WTC11 (cell line): ENCODE measurements around the gene PACS1. TPM values are rescaled to one million over a fixed set of nuclear protein-coding genes. Genes with fewer than 3 reads are reported as not detected.

Experiments used
- ATAC-seq: fragments of 200-7000 bp; cut with Tn5 transposase; 2 replicates; pipeline ENCODE4 v1.10.0; 2021; ENCODE audit warnings: mild to moderate bottlenecking, moderate library complexity
- CTCF ChIA-PET: fragments of 300-600 bp; sonication (Branson Sonifier 250); formaldehyde crosslinking; loops from one replicate; lab custom pipeline; 2021; ENCODE audit warnings: antibody characterized with exemption; lab: Charles Lee
- POLR2A ChIA-PET: fragments of 350-600 bp; sonication (Branson Sonifier 250); formaldehyde crosslinking; loops from one replicate; lab custom pipeline; 2021; ENCODE audit warnings: antibody characterized with exemption; lab: Charles Lee
- DNase-seq: peaks from one replicate; pipeline ENCODE4 v3.0.0; 2021; ENCODE audit warnings: low spot score
- H3K27ac Mint-ChIP-seq: 2 replicates; pipeline ENCODE4 v1.8.0; 2021; ENCODE audit warnings: mixed read lengths
- H3K27me3 Mint-ChIP-seq: 2 replicates; pipeline ENCODE4 v1.8.0; 2021; ENCODE audit warnings: low read depth, mild to moderate bottlenecking, moderate library complexity, mixed read lengths
- H3K36me3 Mint-ChIP-seq: 2 replicates; pipeline ENCODE4 v1.8.0; 2021; ENCODE audit warnings: mixed read lengths
- H3K4me1 Mint-ChIP-seq: 2 replicates; pipeline ENCODE4 v1.8.0; 2022; ENCODE audit warnings: mixed read lengths
- H3K4me3 Mint-ChIP-seq: 2 replicates; pipeline ENCODE4 v1.8.0; 2021; ENCODE audit warnings: mild to moderate bottlenecking, moderate library complexity, mixed read lengths
- H3K9me3 Mint-ChIP-seq: 2 replicates; pipeline ENCODE4 v1.8.0; 2021; ENCODE audit warnings: mixed read lengths
- CBFB ChIP-seq: sonication (generic); formaldehyde crosslinking; IDR thresholded peaks from 2 replicates; pipeline ENCODE4 v1.8.1; 2022; ENCODE audit warnings: mild to moderate bottlenecking, low read depth, missing genetic modification reagents
- EMX1 ChIP-seq: fragments of 250-450 bp; sonication (Bioruptor Pico); IDR thresholded peaks from 2 replicates; pipeline ENCODE4 v1.8.0; 2021; ENCODE audit warnings: mild to moderate bottlenecking
- GABPB1 ChIP-seq: sonication (generic); formaldehyde crosslinking; IDR thresholded peaks from 2 replicates; pipeline ENCODE4 v1.8.1; 2023; ENCODE audit warnings: mild to moderate bottlenecking, missing genetic modification reagents
- HMGA2 ChIP-seq: fragments of 250-450 bp; sonication (Bioruptor Pico); IDR thresholded peaks from 2 replicates; pipeline ENCODE4 v1.4.0; 2021; ENCODE audit warnings: mild to moderate bottlenecking, moderate library complexity
- JAZF1 ChIP-seq: fragments of 250-450 bp; sonication (Bioruptor Pico); IDR thresholded peaks from 2 replicates; pipeline ENCODE4 v1.9.0; 2021; ENCODE audit warnings: moderate library complexity, mild to moderate bottlenecking, inconsistent platforms
- NR2C2 ChIP-seq: sonication (generic); formaldehyde crosslinking; IDR thresholded peaks from 2 replicates; pipeline ENCODE4 v1.8.0; 2022; ENCODE audit warnings: mild to moderate bottlenecking, missing genetic modification reagents
- OVOL2 ChIP-seq: fragments of 250-450 bp; sonication (Bioruptor Pico); IDR thresholded peaks from 2 replicates; pipeline ENCODE4 v1.9.0; 2021; ENCODE audit warnings: mild to moderate bottlenecking, borderline replicate concordance
- SOX15 ChIP-seq: fragments of 250-450 bp; sonication (Bioruptor Pico); IDR thresholded peaks from 2 replicates; pipeline ENCODE4 v1.9.0; 2021; ENCODE audit warnings: mild to moderate bottlenecking
- SP1 ChIP-seq: sonication (generic); formaldehyde crosslinking; conservative IDR thresholded peaks from 2 replicates; pipeline ENCODE4 v1.8.1; 2022; ENCODE audit warnings: missing genetic modification reagents
- TCF7 ChIP-seq: sonication (generic); formaldehyde crosslinking; IDR thresholded peaks from 2 replicates; pipeline ENCODE4 v1.8.0; 2022; ENCODE audit warnings: mild to moderate bottlenecking, low read depth, missing genetic modification reagents, moderate library complexity
- ZNF121 ChIP-seq: sonication (generic); formaldehyde crosslinking; IDR thresholded peaks from 2 replicates; pipeline ENCODE4 v1.8.0; 2023; ENCODE audit warnings: missing genetic modification reagents
- ZNF423 ChIP-seq: fragments of 250-450 bp; sonication (Bioruptor Pico); IDR thresholded peaks from 2 replicates; pipeline ENCODE4 v2.1.2; 2022; ENCODE audit warnings: mild to moderate bottlenecking, moderate library complexity
- total RNA-seq: library from RNA; stranded (reverse); gene quantifications from 3 replicates; pipeline ENCODE4 v1.2.3, GENCODE V29; 2021
- TF ChIP-seq, protein P1 (sequence below): fragments of 250-450 bp; sonication (Bioruptor Pico); IDR thresholded peaks from 2 replicates; pipeline ENCODE4 v1.9.0; 2021; ENCODE audit warnings: mild to moderate bottlenecking
- TF ChIP-seq, protein P2 (sequence below): sonication (generic); formaldehyde crosslinking; IDR thresholded peaks from 2 replicates; pipeline ENCODE4 v1.8.1; 2022; ENCODE audit warnings: missing genetic modification reagents, borderline replicate concordance
- TF ChIP-seq, protein P3 (sequence below): sonication (generic); formaldehyde crosslinking; IDR thresholded peaks from 2 replicates; pipeline ENCODE4 v1.8.1; 2022; ENCODE audit warnings: mild to moderate bottlenecking, moderate library complexity, missing genetic modification reagents
- TF ChIP-seq, protein P4 (sequence below): sonication (generic); formaldehyde crosslinking; IDR thresholded peaks from 2 replicates; pipeline ENCODE4 v1.8.1; 2022; ENCODE audit warnings: low read depth, missing genetic modification reagents, borderline replicate concordance

PACS1 gene
- total RNA-seq, 1 experiment from 2014 or later: 34.8 TPM

DNA sequence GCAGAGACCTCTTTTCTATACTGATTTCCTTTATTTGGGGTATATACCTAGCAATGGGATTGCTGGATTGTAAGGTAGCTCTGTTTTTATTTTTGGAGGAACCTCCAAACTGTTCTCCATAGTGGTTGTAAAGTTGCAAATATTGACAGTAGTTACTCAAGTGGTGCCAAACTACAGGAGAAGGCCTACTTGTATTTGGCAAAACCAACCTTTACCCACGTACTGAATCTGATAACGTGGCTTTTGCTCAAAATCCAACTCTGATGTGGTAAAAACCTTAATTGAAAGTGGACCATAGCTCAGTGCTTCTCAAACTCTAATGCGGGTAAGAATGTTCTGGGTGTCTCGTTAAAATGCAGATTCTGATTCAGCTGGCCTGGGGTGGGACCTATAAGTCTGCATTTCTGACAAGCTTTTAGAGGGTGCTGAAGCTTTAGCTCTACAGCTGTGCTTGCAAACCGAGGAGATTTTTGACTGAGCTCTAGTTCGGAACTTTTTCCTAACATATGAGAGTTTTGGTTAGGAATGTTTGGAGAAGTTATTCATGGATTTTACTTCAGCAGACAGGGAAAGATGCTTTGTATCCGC, 69.8 kb downstream of the PACS1 start:
- no peak for ATAC-seq
- Mint-ChIP-seq H3K4me3 (no peak overlapping the region), H3K4me1 (peaks cover 16% of the 10 kb centered on the region), H3K36me3 (no peaks in the 10 kb centered on the region), H3K27ac (no peak overlapping the region), H3K9me3 (no peaks in the 10 kb centered on the region), H3K27me3 (no peaks in the 10 kb centered on the region)
- no peak for DNase-seq
- ChIA-PET CTCF (interaction anchor here (0.8 to 1.0 kb wide), 2 partner anchors 82 to 83 kb away, joined by 3 to 7 read pairs; no protein-coding TSS in a partner anchor), POLR2A (no interaction called here)
- TF ChIP-seq HMGA2 (CRISPR knock-in tag) (no peak), EMX1 (CRISPR knock-in tag) (no peak), OVOL2 (CRISPR knock-in tag) (no peak)

DNA sequence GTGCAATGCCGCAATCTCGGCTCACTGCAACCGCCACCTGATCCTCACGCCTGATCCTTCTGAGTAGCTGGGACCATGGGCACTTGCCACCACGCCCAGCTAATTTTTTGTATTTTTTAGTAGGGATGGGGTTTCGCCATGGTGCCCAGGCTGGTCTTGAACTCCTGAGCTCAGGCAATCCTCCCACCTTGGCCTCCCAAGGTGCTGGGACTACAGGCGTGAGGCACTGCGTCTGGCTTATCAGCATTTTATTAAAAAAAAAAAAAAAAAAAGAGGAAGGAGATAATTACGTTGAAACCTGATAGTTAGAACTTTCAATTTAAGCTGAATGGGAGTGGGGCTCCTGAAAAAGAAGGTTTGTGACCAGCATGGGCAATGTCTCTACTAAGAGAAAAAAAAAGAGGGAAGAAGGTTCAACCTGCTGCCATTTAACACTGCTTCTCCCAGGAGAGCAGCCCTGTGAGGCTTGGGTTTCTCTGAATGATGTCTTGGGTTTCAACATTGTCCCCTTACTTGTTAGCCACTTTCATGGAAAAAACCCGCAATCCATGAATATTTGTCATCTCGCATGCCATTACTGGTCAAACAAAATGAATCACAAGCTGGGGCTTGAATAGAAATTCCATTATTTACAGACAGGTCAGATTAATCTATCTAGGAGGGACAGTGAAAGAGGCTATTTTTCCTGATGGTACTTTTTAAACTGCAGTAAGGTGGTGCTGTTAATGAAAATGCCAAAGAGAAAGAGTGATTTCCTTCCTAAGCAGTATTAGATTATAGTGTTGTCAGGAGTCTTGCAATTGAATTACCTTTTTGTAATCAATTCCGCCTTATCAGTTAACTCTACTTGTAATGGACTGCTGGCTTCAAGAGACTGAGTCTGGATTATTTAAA, 72.5 kb downstream of the PACS1 start:
- POLR2A ChIA-PET: interaction anchor here (0.7 kb wide), 1 partner anchor 170 kb away, joined by 4 read pairs; no protein-coding TSS in a partner anchor
- no peak for ATAC-seq
- H3K4me3 Mint-ChIP-seq: no peak overlapping the region

More for the DNA sequence above, 72.5 kb downstream of the PACS1 start:
- DNase-seq: no peak
- H3K27ac Mint-ChIP-seq: no peak overlapping the region
- CTCF ChIA-PET: interaction anchor here (0.6 to 1.0 kb wide), 5 partner anchors 9 to 283 kb away, joined by 3 to 5 read pairs (median 3); no protein-coding TSS in a partner anchor
- no peaks in the 10 kb centered on the region for H3K27me3 Mint-ChIP-seq
- TF ChIP-seq NR2C2 (CRISPR knock-in tag) (no peak), SOX15 (CRISPR knock-in tag) (no peak), ZNF121 (CRISPR knock-in tag) (no peak), JAZF1 (CRISPR knock-in tag) (no peak), SP1 (CRISPR knock-in tag) (no peak), GABPB1 (CRISPR knock-in tag) (no peak), CBFB (CRISPR knock-in tag) (no peak), TCF7 (no peak), ZNF423 (CRISPR knock-in tag) (no peak)
- TF ChIP-seq, protein P1, sequence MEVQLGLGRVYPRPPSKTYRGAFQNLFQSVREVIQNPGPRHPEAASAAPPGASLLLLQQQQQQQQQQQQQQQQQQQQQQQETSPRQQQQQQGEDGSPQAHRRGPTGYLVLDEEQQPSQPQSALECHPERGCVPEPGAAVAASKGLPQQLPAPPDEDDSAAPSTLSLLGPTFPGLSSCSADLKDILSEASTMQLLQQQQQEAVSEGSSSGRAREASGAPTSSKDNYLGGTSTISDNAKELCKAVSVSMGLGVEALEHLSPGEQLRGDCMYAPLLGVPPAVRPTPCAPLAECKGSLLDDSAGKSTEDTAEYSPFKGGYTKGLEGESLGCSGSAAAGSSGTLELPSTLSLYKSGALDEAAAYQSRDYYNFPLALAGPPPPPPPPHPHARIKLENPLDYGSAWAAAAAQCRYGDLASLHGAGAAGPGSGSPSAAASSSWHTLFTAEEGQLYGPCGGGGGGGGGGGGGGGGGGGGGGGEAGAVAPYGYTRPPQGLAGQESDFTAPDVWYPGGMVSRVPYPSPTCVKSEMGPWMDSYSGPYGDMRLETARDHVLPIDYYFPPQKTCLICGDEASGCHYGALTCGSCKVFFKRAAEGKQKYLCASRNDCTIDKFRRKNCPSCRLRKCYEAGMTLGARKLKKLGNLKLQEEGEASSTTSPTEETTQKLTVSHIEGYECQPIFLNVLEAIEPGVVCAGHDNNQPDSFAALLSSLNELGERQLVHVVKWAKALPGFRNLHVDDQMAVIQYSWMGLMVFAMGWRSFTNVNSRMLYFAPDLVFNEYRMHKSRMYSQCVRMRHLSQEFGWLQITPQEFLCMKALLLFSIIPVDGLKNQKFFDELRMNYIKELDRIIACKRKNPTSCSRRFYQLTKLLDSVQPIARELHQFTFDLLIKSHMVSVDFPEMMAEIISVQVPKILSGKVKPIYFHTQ (CRISPR knock-in tag): no peak
- TF ChIP-seq, protein P2, sequence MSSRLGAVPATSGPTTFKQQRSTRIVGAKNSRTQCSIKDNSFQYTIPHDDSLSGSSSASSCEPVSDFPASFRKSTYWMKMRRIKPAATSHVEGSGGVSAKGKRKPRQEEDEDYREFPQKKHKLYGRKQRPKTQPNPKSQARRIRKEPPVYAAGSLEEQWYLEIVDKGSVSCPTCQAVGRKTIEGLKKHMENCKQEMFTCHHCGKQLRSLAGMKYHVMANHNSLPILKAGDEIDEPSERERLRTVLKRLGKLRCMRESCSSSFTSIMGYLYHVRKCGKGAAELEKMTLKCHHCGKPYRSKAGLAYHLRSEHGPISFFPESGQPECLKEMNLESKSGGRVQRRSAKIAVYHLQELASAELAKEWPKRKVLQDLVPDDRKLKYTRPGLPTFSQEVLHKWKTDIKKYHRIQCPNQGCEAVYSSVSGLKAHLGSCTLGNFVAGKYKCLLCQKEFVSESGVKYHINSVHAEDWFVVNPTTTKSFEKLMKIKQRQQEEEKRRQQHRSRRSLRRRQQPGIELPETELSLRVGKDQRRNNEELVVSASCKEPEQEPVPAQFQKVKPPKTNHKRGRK (CRISPR knock-in tag): no peak
- TF ChIP-seq, protein P3, sequence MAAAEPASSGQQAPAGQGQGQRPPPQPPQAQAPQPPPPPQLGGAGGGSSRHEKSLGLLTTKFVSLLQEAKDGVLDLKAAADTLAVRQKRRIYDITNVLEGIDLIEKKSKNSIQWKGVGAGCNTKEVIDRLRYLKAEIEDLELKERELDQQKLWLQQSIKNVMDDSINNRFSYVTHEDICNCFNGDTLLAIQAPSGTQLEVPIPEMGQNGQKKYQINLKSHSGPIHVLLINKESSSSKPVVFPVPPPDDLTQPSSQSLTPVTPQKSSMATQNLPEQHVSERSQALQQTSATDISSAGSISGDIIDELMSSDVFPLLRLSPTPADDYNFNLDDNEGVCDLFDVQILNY (CRISPR knock-in tag): no peak
- TF ChIP-seq, protein P4, sequence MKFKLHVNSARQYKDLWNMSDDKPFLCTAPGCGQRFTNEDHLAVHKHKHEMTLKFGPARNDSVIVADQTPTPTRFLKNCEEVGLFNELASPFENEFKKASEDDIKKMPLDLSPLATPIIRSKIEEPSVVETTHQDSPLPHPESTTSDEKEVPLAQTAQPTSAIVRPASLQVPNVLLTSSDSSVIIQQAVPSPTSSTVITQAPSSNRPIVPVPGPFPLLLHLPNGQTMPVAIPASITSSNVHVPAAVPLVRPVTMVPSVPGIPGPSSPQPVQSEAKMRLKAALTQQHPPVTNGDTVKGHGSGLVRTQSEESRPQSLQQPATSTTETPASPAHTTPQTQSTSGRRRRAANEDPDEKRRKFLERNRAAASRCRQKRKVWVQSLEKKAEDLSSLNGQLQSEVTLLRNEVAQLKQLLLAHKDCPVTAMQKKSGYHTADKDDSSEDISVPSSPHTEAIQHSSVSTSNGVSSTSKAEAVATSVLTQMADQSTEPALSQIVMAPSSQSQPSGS: no peak
- H3K9me3 Mint-ChIP-seq: 0 out of 2 replicates have a peak, but pooled peaks cover 4% of the 10 kb centered on the region
- H3K36me3 Mint-ChIP-seq: peaks cover 4% of the 10 kb centered on the region
- peaks cover 17% of the 10 kb centered on the region for H3K4me1 Mint-ChIP-seq
